Ovary (tissue), 9 donors: ENCODE measurements around the gene SMC5. TPM values are rescaled to one million over a fixed set of nuclear protein-coding genes. Genes with fewer than 3 reads are reported as not detected.

Source experiments
- DNase-seq, 5 donors: peaks; one replicate each; pipeline ENCODE4 v3.0.0-alpha.2; 2019 to 2020
- H3K27ac ChIP-seq, 2 donors: fragments of 200-600 bp; one replicate each; pipeline versions ENCODE4 v1.5.1 to v1.8.0; 2019 to 2022
- H3K27me3 ChIP-seq: fragments of 200-600 bp; one replicate; pipeline ENCODE4 v1.8.0; 2022
- H3K36me3 ChIP-seq: fragments of 200-600 bp; sonication (generic); one replicate; pipeline ENCODE4 v1.5.1; 2019
- H3K4me1 ChIP-seq: one replicate; pipeline ENCODE4 v1.8.1; 2013; ENCODE audit warnings: mild to moderate bottlenecking, moderate library complexity; ENCODE audit not compliant: insufficient read depth
- H3K4me3 ChIP-seq: fragments of 200-600 bp; sonication (generic); one replicate; pipeline ENCODE4 v1.5.1; 2017
- H3K9me3 ChIP-seq, 2 donors: fragments of 200-600 bp in 1 of 2; sonication (generic) in 1 of 2; one replicate each; pipeline versions ENCODE4 v1.5.1 to v1.8.1; 2013 to 2019; ENCODE audit warnings: mild to moderate bottlenecking in 1 of 2, moderate library complexity in 1 of 2
- CTCF ChIP-seq, 3 donors: fragments of 450-650 bp in 2 of 3; fragments of 200-600 bp in 1 of 3; IDR thresholded peaks; one replicate each; pipeline versions ENCODE4 v1.5.1 to v1.8.0; 2016 to 2022; ENCODE audit warnings: antibody characterized with exemption in 3 of 3, mild to moderate bottlenecking in 1 of 3
- EP300 ChIP-seq: sonication (generic); formaldehyde crosslinking; IDR thresholded peaks from one replicate; pipeline ENCODE4 v1.6.1; 2017; ENCODE audit warnings: antibody characterized with exemption
- POLR2A ChIP-seq: fragments of 450-650 bp; IDR thresholded peaks from one replicate; pipeline ENCODE4 v1.6.1; 2017; ENCODE audit warnings: antibody characterized with exemption, mild to moderate bottlenecking, moderate library complexity
- WGBS, 3 donors: extraction: QIAGEN DNeasy Blood & Tissue Kit in 1 of 3; methylation state at CpG; one replicate each; pipeline versions ENCODE4 v1.1.5 to v1.1.7; 2013 to 2017; 5-methylcytosine and 5-hydroxymethylcytosine counted together
- intact Hi-C, 4 donors: fragments of 100-400 bp; cut with DNase I; formaldehyde crosslinking; loops; one replicate each; pipeline versions ENCODE4 v1.11.0 to v1.15.1; 2022 to 2023
- polyA plus RNA-seq, 2 donors: library from polyadenylated mRNA; stranded (reverse); fragments of 200-250 nt in 1 of 2; fragments of 350-450 nt in 1 of 2; fragmentation: Illumina TruSeq in 1 of 2; extraction: RNeasy Lipid Tissue Mini Kit (QIAGEN cat#74804) in 1 of 2; gene quantifications; one replicate each; pipeline ENCODE4 v1.2.3, GENCODE V29; 2013 to 2014
- total RNA-seq, 7 donors: library from RNA; depleted of rRNA in 2 of 7; stranded (reverse); fragments of >200 nt in 2 of 7; fragmentation: NEBNext Ultra II Directional in 3 of 7; extraction: Animal tissue kit (Norgen Biotek cat#: 25700) in 3 of 7; gene quantifications; one replicate each; pipeline versions ENCODE4 v1.1.0 to v1.2.4, GENCODE V29; 2016 to 2023
- donor health status: DM: no; HTN: no; CAD: no; lungs with moderate emphysema.
- donor health status: DM: no; HTN: no; CAD: no.
- donor health status: Bipolar disorder and iron deficiency.
- donor health status: DM: yes; HTN: yes; CAD: no.
- donor health status: DM: no; HTN: no; CAD: no.
- donor health status: DM: yes; HTN: yes; CAD: no.

Gene SMC5
- total and polyA plus RNA-seq, 9 donors: 19.5 to 55.8 (median 46.1) TPM

- intact Hi-C loops: no loop called here
- no peaks in the 10 kb centered on the region for H3K27me3 ChIP-seq
Observed at GRCh38 chr9:70285246-70285645, 26.5 kb downstream of the SMC5 start.

DNA sequence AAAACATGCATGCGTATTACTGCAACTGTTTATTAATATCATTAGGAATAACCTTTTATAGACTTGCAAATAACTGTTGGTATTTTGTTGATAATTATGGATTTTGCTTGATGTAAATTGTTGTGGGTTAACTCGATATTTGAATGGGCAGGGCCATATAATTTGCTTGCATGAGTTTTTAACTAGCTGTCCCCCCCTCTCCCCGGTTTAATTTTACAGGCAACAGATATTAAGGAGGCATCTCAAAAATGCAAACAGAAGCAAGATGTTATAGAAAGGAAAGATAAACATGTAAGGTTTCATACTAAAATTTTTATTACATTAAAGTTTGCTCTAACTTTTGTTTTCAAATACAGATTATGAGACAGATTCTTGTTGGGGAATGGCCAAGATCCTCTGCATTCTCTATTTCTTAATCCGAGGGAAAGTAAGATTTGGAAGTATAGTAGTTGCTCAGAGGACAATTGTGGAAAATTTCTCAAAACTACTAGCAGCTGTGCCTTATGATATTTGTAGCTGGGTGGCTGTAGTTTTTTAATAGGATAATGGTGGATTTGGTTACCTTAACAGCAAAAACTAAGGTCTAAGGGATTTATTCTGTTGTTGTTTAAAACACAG lies 27.3 kb downstream of the SMC5 start:
- H3K4me1 ChIP-seq: peaks cover 6% of the 10 kb centered on the region
- H3K36me3 ChIP-seq: no peaks in the 10 kb centered on the region
- no peaks in the 10 kb centered on the region for H3K27me3 ChIP-seq
- intact Hi-C loops: no loop called here
- 11 to 35% (median 15%) methylated on average over 4 of the region's 4 CpGs for WGBS, 3 donors
- H3K9me3 ChIP-seq: no peaks in the 10 kb centered on the region
- TF ChIP-seq EP300: no peak
- DNase-seq: no peak
- H3K27ac ChIP-seq: peak overlapping the region in 1 of 2 donors; percentile 54
- no peak overlapping the region for H3K4me3 ChIP-seq

More at GRCh38 chr9:70285246-70285645, 26.5 kb downstream of the SMC5 start:
- WGBS, 3 donors: 6 to 18% (median 7%) methylated on average over 3 of the region's 3 CpGs
- H3K4me1 ChIP-seq: peaks cover 6% of the 10 kb centered on the region
- H3K27ac ChIP-seq: peak overlapping the region in 1 of 2 donors; percentile 54
- no peak for TF ChIP-seq POLR2A
- no peak overlapping the region for H3K4me3 ChIP-seq
- H3K9me3 ChIP-seq: no peaks in the 10 kb centered on the region
- DNase-seq: peak in 4 of 5 donors; percentile 40 to 73 (median 54)
- no peaks in the 10 kb centered on the region for H3K36me3 ChIP-seq

DNA sequence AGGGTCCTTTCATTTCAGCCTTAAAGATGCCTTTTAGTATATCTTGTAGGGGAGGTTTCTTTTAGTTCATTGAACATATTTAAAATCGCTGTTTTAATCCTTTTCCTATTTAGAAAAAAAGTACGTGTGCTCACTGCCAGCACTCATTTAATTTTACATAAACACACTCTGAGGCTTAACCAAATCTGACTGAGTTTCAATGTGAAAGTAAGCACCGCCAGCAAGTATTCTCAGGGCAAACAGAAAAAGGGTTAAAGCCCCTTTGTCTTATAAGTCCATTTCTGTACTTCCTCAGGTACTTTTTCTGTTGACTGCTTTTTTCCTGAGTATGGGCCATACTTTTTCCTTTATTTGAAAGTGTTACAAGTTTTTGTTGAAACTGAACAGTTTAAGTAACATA lies 31.8 kb downstream of the SMC5 start:
- Histone ChIP-seq H3K9me3 (peaks cover 0 to 3% of the 10 kb centered on the region in 2 donors), H3K4me1 (peaks cover 3% of the 10 kb centered on the region), H3K4me3 (no peak overlapping the region), H3K27ac (peak overlapping the region in 1 of 2 donors; percentile 32), H3K27me3 (no peaks in the 10 kb centered on the region), H3K36me3 (no peaks in the 10 kb centered on the region)
- no peak for DNase-seq
- intact Hi-C loops: loop anchor here in 1 of 4 donors (10.0 kb wide), 1 partner anchor 56 kb away; no protein-coding TSS in a partner anchor
- TF ChIP-seq POLR2A: no peak
- no peak for TF ChIP-seq EP300
- TF ChIP-seq CTCF (IDR thresholded peaks at IDR 0.05): no peak
- WGBS, 3 donors: 34 to 61% (median 54%) methylated on average over 3 of the region's 3 CpGs

GRCh38 chr9:70291446-70291845 lies 32.7 kb downstream of the SMC5 start:
- 69 to 75% (median 70%) methylated on average over 1 of the region's 1 CpG for WGBS, 3 donors
- no peaks in the 10 kb centered on the region for H3K36me3 ChIP-seq
- no peak for DNase-seq
- intact Hi-C loops: loop anchor here in 1 of 4 donors (10.0 kb wide), 1 partner anchor 57 kb away; no protein-coding TSS in a partner anchor
- H3K4me3 ChIP-seq: no peak overlapping the region
- H3K4me1 ChIP-seq: peaks cover 3% of the 10 kb centered on the region
- no peaks in the 10 kb centered on the region for H3K27me3 ChIP-seq
- peaks cover 0 to 3% of the 10 kb centered on the region in 2 donors for H3K9me3 ChIP-seq
- TF ChIP-seq EP300 (no peak), POLR2A (no peak), CTCF (IDR thresholded peaks at IDR 0.05) (no peak)
- no peak overlapping the region for H3K27ac ChIP-seq

GRCh38 chr9:70292253-70292652 lies 33.5 kb downstream of the SMC5 start:
- 96 to 100% (median 99%) methylated on average over 1 of the region's 1 CpG for WGBS, 3 donors
- no peak overlapping the region for H3K27ac ChIP-seq
- peaks cover 2% of the 10 kb centered on the region for H3K4me1 ChIP-seq
- intact Hi-C loops: loop anchor here in 1 of 4 donors (10.0 kb wide), 1 partner anchor 57 kb away; no protein-coding TSS in a partner anchor
- DNase-seq: no peak
- peaks cover 0 to 3% of the 10 kb centered on the region in 2 donors for H3K9me3 ChIP-seq
- no peaks in the 10 kb centered on the region for H3K27me3 ChIP-seq
- no peak overlapping the region for H3K4me3 ChIP-seq
- H3K36me3 ChIP-seq: no peaks in the 10 kb centered on the region
- TF ChIP-seq POLR2A (no peak), EP300 (no peak), CTCF (IDR thresholded peaks at IDR 0.05) (no peak)
